HepG2 (cell line): Measurements from ENCODE around the gene ZDHHC7. TPM values are rescaled to one million over a fixed set of nuclear protein-coding genes. Genes with fewer than 3 reads are reported as not detected.

Experiments used
- ATAC-seq: fragments of 200-7000 bp; cut with Tn5 transposase; 3 replicates; pipeline ENCODE4 v1.9.1; 2020; ENCODE audit warnings: mild to moderate bottlenecking, moderate library complexity
- Bru-seq: library from RNA; stranded (reverse); fragments of 400-500 nt; gene quantifications from one replicate; lab custom pipeline; 2021; lab: Mats Ljungman, UMichigan
- BruChase-seq, 2 experiments: library from RNA; stranded (reverse); fragments of 400-500 nt; gene quantifications; one replicate each; lab custom pipeline; 2021; lab: Mats Ljungman, UMichigan
- BruUV-seq: library from RNA; stranded (reverse); fragments of 400-500 nt; replicated peaks from 2 replicates; lab custom pipeline; 2021; lab: Mats Ljungman, UMichigan
- CTCF ChIA-PET: fragments of 300-600 bp; formaldehyde crosslinking; extraction: SDS; loops from one replicate; lab custom pipeline; 2021; ENCODE audit warnings: low total read pairs, inconsistent platforms, low intra/inter-chr PET ratio; lab: Yijun Ruan, JAX
- POLR2A ChIA-PET: fragments of 350-600 bp; sonication (Branson Sonifier 250); formaldehyde crosslinking; loops from one replicate; lab custom pipeline; 2020; ENCODE audit warnings: antibody characterized with exemption, inconsistent platforms; lab: Yijun Ruan, JAX
- DNase-seq: peaks from one replicate; pipeline ENCODE4 v3.0.0-alpha.2; 2015; ENCODE audit warnings: low spot score
- FAIRE-seq: peaks from 3 replicates; lab custom pipeline; 2011; peaks lifted over from hg19 to GRCh38; lab: Jason Lieb, UNC
- H2AFZ ChIP-seq: one replicate; pipeline ENCODE4 v1.6.1; 2011; ENCODE audit warnings: low read length, inconsistent platforms
- H3K27ac ChIP-seq: fragments of 300-600 bp; 3 replicates; pipeline ENCODE4 v1.8.0; 2011; ENCODE audit warnings: mixed run types, mild to moderate bottlenecking, mixed read lengths, low read length, inconsistent platforms; ENCODE audit not compliant: insufficient read depth; ENCODE audit errors: extremely low read length
- H3K27me3 ChIP-seq, 2 experiments: fragments of 200-600 bp in 1 of 2; 2 replicates in 1 of 2; 3 replicates in 1 of 2; pipeline versions ENCODE4 v1.6.0 to v1.8.0; 2011; ENCODE audit warnings: low read length in 2 of 2, mild to moderate bottlenecking in 2 of 2, moderate library complexity in 2 of 2, inconsistent platforms in 1 of 2; ENCODE audit not compliant: insufficient read depth in 2 of 2, control insufficient read depth in 1 of 2
- H3K36me3 ChIP-seq, 2 experiments: fragments of 200-600 bp in 1 of 2; replicated peaks in 1 of 2; 2 replicates in 1 of 2; 3 replicates in 1 of 2; pipeline versions ENCODE4 v1.5.1 to v1.8.0; 2011; ENCODE audit warnings: low read length in 2 of 2, inconsistent platforms in 1 of 2; ENCODE audit not compliant: insufficient read depth in 2 of 2, control insufficient read depth in 1 of 2
- H3K4me1 ChIP-seq: 2 replicates; pipeline ENCODE4 v1.5.1; 2012; ENCODE audit warnings: low read length, inconsistent platforms; ENCODE audit not compliant: insufficient read depth
- H3K4me2 ChIP-seq: 2 replicates; pipeline ENCODE4 v1.6.0; 2011; ENCODE audit warnings: low read depth, low read length, inconsistent platforms
- H3K4me3 ChIP-seq, 3 experiments: fragments of 200-600 bp in 1 of 3; sonication (generic), shearing (Covaris generic) in 1 of 3; replicated peaks in 1 of 3; 2 replicates each; pipeline ENCODE4 v1.5.1; 2011 to 2016; ENCODE audit warnings: low read length in 3 of 3, inconsistent platforms in 2 of 3, low read depth in 2 of 3, mild to moderate bottlenecking in 2 of 3, control low read depth in 1 of 3, mixed read lengths in 1 of 3; ENCODE audit not compliant: insufficient read depth in 1 of 3
- H3K79me2 ChIP-seq: one replicate; pipeline ENCODE4 v1.6.1; 2011; ENCODE audit warnings: low read length, inconsistent platforms; ENCODE audit not compliant: insufficient read depth
- H3K9ac ChIP-seq: 2 replicates; pipeline ENCODE4 v1.6.0; 2011; ENCODE audit warnings: mild to moderate bottlenecking, low read depth, low read length, inconsistent platforms; ENCODE audit not compliant: insufficient read depth
- H3K9me3 ChIP-seq: 2 replicates; pipeline ENCODE4 v1.5.1; 2012; ENCODE audit warnings: mild to moderate bottlenecking, low read length
- H4K20me1 ChIP-seq: 2 replicates; pipeline ENCODE4 v1.6.0; 2011; ENCODE audit warnings: inconsistent platforms, mild to moderate bottlenecking, low read length, moderate library complexity; ENCODE audit not compliant: insufficient read depth
- ATRX ChIP-seq: sonication (generic); formaldehyde crosslinking; IDR thresholded peaks from 2 replicates; pipeline ENCODE4 v1.4.0; 2020; ENCODE audit warnings: missing genetic modification reagents, borderline replicate concordance
- MTF2 ChIP-seq: sonication (generic); formaldehyde crosslinking; IDR thresholded peaks from 2 replicates; pipeline ENCODE4 v1.5.0; 2020; ENCODE audit warnings: missing genetic modification reagents, borderline replicate concordance
- PRPF4 ChIP-seq: fragments of 200-400 bp; formaldehyde crosslinking; IDR thresholded peaks from 2 replicates; pipeline ENCODE4 v1.6.1; 2016; ENCODE audit warnings: low read length, low read depth; ENCODE audit not compliant: poor library complexity, severe bottlenecking
- ZNF234 ChIP-seq: sonication (generic); formaldehyde crosslinking; conservative IDR thresholded peaks from 2 replicates; pipeline ENCODE4 v1.5.1; 2020; ENCODE audit warnings: mild to moderate bottlenecking, missing genetic modification reagents
- ZNF816 ChIP-seq: sonication (generic); formaldehyde crosslinking; IDR thresholded peaks from 2 replicates; pipeline ENCODE4 v1.8.0; 2022; ENCODE audit warnings: missing genetic modification reagents, mild to moderate bottlenecking, borderline replicate concordance
- WGBS: methylation state at CpG from one replicate; pipeline ENCODE4 v1.1.6; 2017; ENCODE audit warnings: low lambda C conversion rate; 5-methylcytosine and 5-hydroxymethylcytosine counted together
- in situ Hi-C: cut with HindIII; loops from 2 replicates; pipeline ENCODE4 v1.10.0; 2017; ENCODE audit warnings: low pct_unique_long_range_greater_than_20kb; ENCODE audit not compliant: extremely low pct_ligation_motif_present
- intact Hi-C: fragments of 100-400 bp; cut with micrococcal nuclease; formaldehyde crosslinking; loops from one replicate; pipeline ENCODE4 v1.10.0; 2022; ENCODE audit not compliant: unreplicated experiment
- long read RNA-seq, 2 experiments: library from RNA in 1 of 2; library from polyadenylated mRNA in 1 of 2; stranded (forward) in 1 of 2; unstranded in 1 of 2; transcript quantifications; one replicate each; pipeline ENCODE4 v2.0.0, GENCODE V29; 2019 to 2022
- polyA minus RNA-seq, 3 experiments: library from RNA; depleted of rRNA, polyadenylated mRNA; stranded (reverse); fragments of >200 nt; gene quantifications; 2 replicates each; pipeline ENCODE4 v1.2.3, GENCODE V29; 2011; ENCODE audit warnings: low replicate concordance in 1 of 3
- polyA plus RNA-seq, 8 experiments: library from polyadenylated mRNA; depleted of rRNA in 3 of 8; stranded (reverse) in 7 of 8; unstranded in 1 of 8; fragments of >200 nt; fragmentation: Illumina TruSeq in 4 of 8; extraction: Trizol in 4 of 8; gene quantifications; 2 replicates each; pipeline versions ENCODE4 v1.2.1 to v1.2.3, GENCODE V29; 2011 to 2016; ENCODE audit warnings: low read depth in 4 of 8, missing spikeins in 1 of 8, mixed read lengths in 1 of 8; ENCODE audit not compliant: insufficient read depth in 1 of 8
- total RNA-seq, 5 experiments: library from RNA; depleted of rRNA; stranded (reverse); fragments of >200 nt; fragmentation: Illumina TruSeq; extraction: Trizol; gene quantifications; 2 replicates each; pipeline ENCODE4 v1.2.3, GENCODE V29; 2016; ENCODE audit warnings: low read depth in 1 of 5
- TF ChIP-seq, protein P1 (sequence below): IDR thresholded peaks from 2 replicates; pipeline ENCODE4 v1.6.1; 2016; ENCODE audit warnings: missing genetic modification reagents, missing compliant biosample characterization
- TF ChIP-seq, protein P2 (sequence below): sonication (generic); formaldehyde crosslinking; IDR thresholded peaks from 2 replicates; pipeline ENCODE4 v1.8.0; 2022; ENCODE audit warnings: mild to moderate bottlenecking, missing genetic modification reagents, borderline replicate concordance
- TF ChIP-seq, protein P3 (sequence below): sonication (generic); formaldehyde crosslinking; IDR thresholded peaks from 2 replicates; pipeline ENCODE4 v1.5.0; 2020; ENCODE audit warnings: missing genetic modification reagents, mild to moderate bottlenecking, borderline replicate concordance
- TF ChIP-seq, protein P4 (sequence below): sonication (generic); formaldehyde crosslinking; IDR thresholded peaks from 2 replicates; pipeline ENCODE4 v1.4.0; 2020; ENCODE audit warnings: missing genetic modification reagents

ZDHHC7 gene, protein sequence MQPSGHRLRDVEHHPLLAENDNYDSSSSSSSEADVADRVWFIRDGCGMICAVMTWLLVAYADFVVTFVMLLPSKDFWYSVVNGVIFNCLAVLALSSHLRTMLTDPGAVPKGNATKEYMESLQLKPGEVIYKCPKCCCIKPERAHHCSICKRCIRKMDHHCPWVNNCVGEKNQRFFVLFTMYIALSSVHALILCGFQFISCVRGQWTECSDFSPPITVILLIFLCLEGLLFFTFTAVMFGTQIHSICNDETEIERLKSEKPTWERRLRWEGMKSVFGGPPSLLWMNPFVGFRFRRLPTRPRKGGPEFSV
- total RNA-seq (2016; rRNA removed; fragmentation: Illumina TruSeq; extraction: Trizol) (39.6 and 46.8 TPM in 2 replicates), polyA plus RNA-seq (2011; rRNA removed) (67.6 and 79.2 TPM in 2 replicates), polyA minus RNA-seq (2011; rRNA and poly(A)+ RNA removed; ENCODE audit: low replicate concordance) (49.1 and 145 TPM in 2 replicates), Bru-seq, nascent RNA (percentile 85 among the genes with signal in this experiment), BruChase-seq, experiment 1, labeled RNA remaining after a 6-hour chase (percentile 93 among the genes with signal in this experiment), BruChase-seq, experiment 2, labeled RNA remaining after a 2-hour chase (percentile 88 among the genes with signal in this experiment)
- total RNA-seq (2016; cell fraction: cytosol; rRNA removed; fragmentation: Illumina TruSeq; extraction: Trizol; ENCODE audit: low read depth), result 7.0 and 8.2 TPM in 2 replicates
- total RNA-seq (2016; cell fraction: insoluble cytoplasmic fraction; rRNA removed; fragmentation: Illumina TruSeq; extraction: Trizol), result 36.4 and 48.1 TPM in 2 replicates
- total RNA-seq (2016; cell fraction: membrane; rRNA removed; fragmentation: Illumina TruSeq; extraction: Trizol), result 31.2 and 33.2 TPM in 2 replicates
- 34.5 and 37.8 TPM in 2 replicates for total RNA-seq (2016; cell fraction: nucleus; rRNA removed; fragmentation: Illumina TruSeq; extraction: Trizol)
- polyA plus RNA-seq (2011; cell fraction: cytosol; rRNA removed), result 96.7 and 128 TPM in 2 replicates
- 127 and 132 TPM in 2 replicates for polyA plus RNA-seq (2011; cell fraction: nucleus; rRNA removed)
- polyA plus RNA-seq (2012), result 56.5 and 63.5 TPM in 2 replicates
- 4.1 and 4.9 TPM in 2 replicates for polyA plus RNA-seq (2016; cell fraction: cytosol; fragmentation: Illumina TruSeq; extraction: Trizol; ENCODE audit: low read depth)
- polyA plus RNA-seq (2016; cell fraction: insoluble cytoplasmic fraction; fragmentation: Illumina TruSeq; extraction: Trizol; ENCODE audit: low read depth), result 35.0 and 37.7 TPM in 2 replicates
- polyA plus RNA-seq (2016; cell fraction: membrane; fragmentation: Illumina TruSeq; extraction: Trizol; ENCODE audit: low read depth), result 18.0 and 19.5 TPM in 2 replicates
- polyA plus RNA-seq (2016; cell fraction: nucleus; fragmentation: Illumina TruSeq; extraction: Trizol; ENCODE audit: insufficient read depth, low read depth), result 57.2 and 68.7 TPM in 2 replicates
- 43.3 and 54.9 TPM in 2 replicates for polyA minus RNA-seq (2011; cell fraction: cytosol; rRNA and poly(A)+ RNA removed)
- 53.7 and 58.9 TPM in 2 replicates for polyA minus RNA-seq (2011; cell fraction: nucleus; rRNA and poly(A)+ RNA removed)
- long read RNA-seq, experiment 1, transcript ZDHHC7-201 (8 exons, 3,442 nt), result major isoform, 14 of 34 reads
- long read RNA-seq, experiment 1, partial matches to known transcripts, result 1 of 34 reads
- long read RNA-seq, experiment 1, other reads (novel, unspliced or antisense), result 16 of 34 reads
- long read RNA-seq, experiment 2, transcript ZDHHC7-201 (8 exons, 3,442 nt), result major isoform, 38 of 139 reads
- long read RNA-seq, experiment 2, transcript ZDHHC7-204 (2 exons, 603 nt), result minor isoform, 5 of 139 reads
- long read RNA-seq, experiment 2, partial matches to known transcripts, result 5 of 139 reads
- long read RNA-seq, experiment 2, other reads (novel, unspliced or antisense), result 85 of 139 reads

DNA sequence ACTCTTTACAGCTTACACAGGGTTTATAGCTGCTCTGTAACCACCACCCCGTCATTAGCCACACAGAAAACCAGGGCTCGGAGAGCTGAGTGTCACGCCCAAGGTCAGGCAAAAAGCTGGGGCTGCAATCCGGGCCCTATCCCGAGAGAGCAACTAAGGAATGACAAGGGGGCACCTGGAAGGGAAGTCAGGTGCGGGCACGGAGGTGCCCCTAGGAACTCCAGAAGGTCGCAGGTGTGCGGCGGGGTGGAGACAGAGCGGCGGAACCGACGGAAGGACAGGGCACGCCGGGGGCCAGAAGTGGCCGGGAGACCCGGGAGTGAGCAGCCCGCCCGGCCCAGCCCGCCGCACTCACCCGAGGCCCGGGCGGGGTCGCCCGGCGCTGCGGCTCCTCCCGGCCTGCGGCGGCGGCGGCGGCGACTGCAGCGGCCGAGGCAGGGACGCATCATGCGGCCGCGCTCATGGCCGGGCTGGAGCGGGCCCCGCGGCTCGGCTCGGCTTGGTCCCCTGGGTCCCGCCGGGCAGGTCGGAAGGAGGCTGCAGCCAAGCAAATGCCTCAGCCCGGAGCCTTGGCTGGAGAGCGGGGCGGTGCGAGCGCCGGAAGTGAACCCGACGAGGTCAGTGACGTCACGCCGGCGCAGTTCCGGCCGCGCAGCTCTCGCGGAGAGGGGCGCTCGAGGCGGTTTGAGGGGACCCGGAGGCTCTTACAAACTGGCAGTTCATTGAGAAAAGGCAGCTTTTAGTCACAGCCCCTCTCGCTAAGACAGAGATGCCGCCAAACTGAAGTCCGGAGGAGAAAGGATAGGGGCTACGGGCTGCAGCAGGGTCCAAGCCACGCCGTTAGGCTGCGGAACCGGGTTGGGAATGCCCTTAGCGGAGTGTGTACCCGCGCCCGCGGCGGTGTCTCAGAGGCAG is at the start of gene ZDHHC7:
ZDHHC7 (minus strand) TSS at position 605 of the 915 bp plus-strand sequence. CDS start 20,917 bp downstream, outside the sequence.
- H3K27me3 ChIP-seq, result no peaks in the 10 kb centered on the region; a peak in 2 of 5 replicates
- intact Hi-C loops (loop anchor here (1.0 kb wide), 1 partner anchor 34 kb away; no protein-coding TSS in a partner anchor), in situ Hi-C loops (no loop called here)
- H3K4me3 ChIP-seq, result peak within 1 kb of the TSS; percentile 79 to 97 (median 92)
- ATAC-seq (peak; percentile 89), DNase-seq (peak; percentile 76), FAIRE-seq (no peak)
- ChIA-PET CTCF (no interaction called here), POLR2A (interaction anchor here (0.9 to 3.7 kb wide), 12 partner anchors 9 to 789 kb away, joined by 3 to 64 read pairs (median 6); partner anchors contain the start of gene KIAA0513)
- H3K4me1 ChIP-seq, result peaks cover 73% of the 10 kb centered on the region
- H3K79me2 ChIP-seq, result peaks cover 44% of the 10 kb centered on the region
- peaks cover 7% of the 10 kb centered on the region; the same call in 1 of the 2 replicates for H4K20me1 ChIP-seq
- no TSS peak for BruUV-seq
- WGBS, result 1% methylated on average over 36 of the region's 86 CpGs
- peaks cover 0 to 7% of the 10 kb centered on the region in 2 experiments; a peak in 3 of 5 replicates for H3K36me3 ChIP-seq
- H3K27ac ChIP-seq, result peak within 1 kb of the TSS; percentile 93
- H3K9ac ChIP-seq, result peak within 1 kb of the TSS; percentile 98
- peak within 1 kb of the TSS; percentile 85 for H2AFZ ChIP-seq
- no peaks in the 10 kb centered on the region for H3K9me3 ChIP-seq
- H3K4me2 ChIP-seq, result peak within 1 kb of the TSS; percentile 79
- TF ChIP-seq MTF2 (CRISPR knock-in tag) (no peak), ZNF234 (peak; percentile 90; the same call in 1 of the 2 replicates), PRPF4 (no peak), ATRX (CRISPR knock-in tag) (no peak), ZNF816 (CRISPR knock-in tag) (no peak; the same call in 1 of the 2 replicates)
- TF ChIP-seq, protein P1, sequence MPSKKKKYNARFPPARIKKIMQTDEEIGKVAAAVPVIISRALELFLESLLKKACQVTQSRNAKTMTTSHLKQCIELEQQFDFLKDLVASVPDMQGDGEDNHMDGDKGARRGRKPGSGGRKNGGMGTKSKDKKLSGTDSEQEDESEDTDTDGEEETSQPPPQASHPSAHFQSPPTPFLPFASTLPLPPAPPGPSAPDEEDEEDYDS, result peak; percentile 79
- TF ChIP-seq, protein P2, sequence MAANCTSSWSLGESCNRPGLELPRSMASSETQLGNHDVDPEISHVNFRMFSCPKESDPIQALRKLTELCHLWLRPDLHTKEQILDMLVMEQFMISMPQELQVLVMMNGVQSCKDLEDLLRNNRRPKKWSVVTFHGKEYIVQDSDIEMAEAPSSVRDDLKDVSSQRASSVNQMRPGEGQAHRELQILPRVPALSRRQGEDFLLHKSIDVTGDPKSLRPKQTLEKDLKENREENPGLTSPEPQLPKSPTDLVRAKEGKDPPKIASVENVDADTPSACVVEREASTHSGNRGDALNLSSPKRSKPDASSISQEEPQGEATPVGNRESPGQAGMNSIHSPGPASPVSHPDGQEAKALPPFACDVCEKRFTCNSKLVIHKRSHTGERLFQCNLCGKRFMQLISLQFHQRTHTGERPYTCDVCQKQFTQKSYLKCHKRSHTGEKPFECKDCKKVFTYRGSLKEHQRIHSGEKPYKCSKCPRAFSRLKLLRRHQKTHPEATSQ (CRISPR knock-in tag), result no peak; the same call in 1 of the 2 replicates
- TF ChIP-seq, protein P3, sequence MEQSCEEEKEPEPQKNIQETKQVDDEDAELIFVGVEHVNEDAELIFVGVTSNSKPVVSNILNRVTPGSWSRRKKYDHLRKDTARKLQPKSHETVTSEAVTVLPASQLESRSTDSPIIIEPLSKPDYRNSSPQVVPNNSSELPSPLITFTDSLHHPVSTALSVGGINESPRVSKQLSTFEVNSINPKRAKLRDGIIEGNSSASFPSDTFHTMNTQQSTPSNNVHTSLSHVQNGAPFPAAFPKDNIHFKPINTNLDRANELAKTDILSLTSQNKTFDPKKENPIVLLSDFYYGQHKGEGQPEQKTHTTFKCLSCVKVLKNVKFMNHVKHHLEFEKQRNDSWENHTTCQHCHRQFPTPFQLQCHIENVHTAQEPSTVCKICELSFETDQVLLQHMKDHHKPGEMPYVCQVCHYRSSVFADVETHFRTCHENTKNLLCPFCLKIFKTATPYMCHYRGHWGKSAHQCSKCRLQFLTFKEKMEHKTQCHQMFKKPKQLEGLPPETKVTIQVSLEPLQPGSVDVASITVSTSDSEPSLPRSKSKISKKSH (CRISPR knock-in tag), result no peak; the same call in 1 of the 2 replicates
- TF ChIP-seq, protein P4, sequence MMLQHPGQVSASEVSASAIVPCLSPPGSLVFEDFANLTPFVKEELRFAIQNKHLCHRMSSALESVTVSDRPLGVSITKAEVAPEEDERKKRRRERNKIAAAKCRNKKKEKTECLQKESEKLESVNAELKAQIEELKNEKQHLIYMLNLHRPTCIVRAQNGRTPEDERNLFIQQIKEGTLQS (CRISPR knock-in tag), result peak; percentile 80
